Motor neuron (in vitro differentiated cells): ENCODE data around the gene CYP51A1. TPM values are rescaled to one million over a fixed set of nuclear protein-coding genes. Genes with fewer than 3 reads are reported as not detected.
A peak's percentile ranks its signal among the peaks of the same experiment; 100 is the strongest.
"Not testable (repeated sequence)": the region's sequence is repeated elsewhere in the genome, so short reads cannot be mapped to it uniquely, and the experiment has no call there.

Experiments used
- ATAC-seq, 8 experiments: fragments of 200-7000 bp; cut with Tn5 transposase; replicated peaks in 6 of 8; 2 replicates each; pipeline ENCODE4 v1.8.0; 2021; ENCODE audit warnings: mild to moderate bottlenecking in 8 of 8, moderate library complexity in 8 of 8
- H3K27ac ChIP-seq, 2 donors: fragments of 250-450 bp; sonication (Bioruptor Pico); 2 replicates each; pipeline ENCODE4 v1.9.0; 2021; ENCODE audit warnings: antibody characterized with exemption in 2 of 2, mild to moderate bottlenecking in 2 of 2, moderate library complexity in 1 of 2
- H3K4me1 ChIP-seq, 2 donors: fragments of 250-450 bp; sonication (Bioruptor Pico); replicated peaks in 1 of 2; 2 replicates each; pipeline ENCODE4 v1.6.1; 2021; ENCODE audit warnings: antibody characterized with exemption in 2 of 2, mild to moderate bottlenecking in 2 of 2, moderate library complexity in 1 of 2
- H3K4me3 ChIP-seq, 5 donors: fragments of 250-450 bp; sonication (Bioruptor Pico); 2 replicates each; pipeline ENCODE4 v1.9.0; 2021; ENCODE audit warnings: antibody characterized with exemption in 5 of 5, mild to moderate bottlenecking in 5 of 5, moderate library complexity in 4 of 5
- WGBS, 10 experiments: fragments of 450-650 bp; shearing (Covaris generic); methylation state at CpG; one replicate each; pipeline ENCODE4 v1.0.0; 2022; 5-methylcytosine and 5-hydroxymethylcytosine counted together
- in situ Hi-C, 9 experiments: fragments of 400-800 bp; cut with MboI; loops; one replicate each; pipeline ENCODE4 v1.15.0; 2021; ENCODE audit warnings: low sequenced_read_pairs in 9 of 9, low pct_unique_long_range_greater_than_20kb in 2 of 9; ENCODE audit not compliant: unreplicated experiment in 9 of 9
- total RNA-seq, 8 experiments: library from RNA; unstranded; fragments of 300-600 nt; gene quantifications; 2 replicates each; pipeline versions ENCODE4 v1.2.3 to v1.2.4, GENCODE V29; 2022

The CYP51A1 gene
- total RNA-seq, 8 experiments from 2014 or later, result 57.7 to 155 (median 100) TPM

GRCh38 chr7:92142791-92143190, 8.5 kb upstream of the CYP51A1 start:
- H3K4me1 ChIP-seq, in situ Hi-C loops, ATAC-seq, H3K4me3 ChIP-seq, H3K27ac ChIP-seq: not testable (repeated sequence)
- WGBS, 10 experiments, result 78 to 100% (median 95%) methylated on average over 1 to 4 of the region's 9 CpGs; no CpG with 5 or more reads in 6 of the 10 experiments

- no peak for ATAC-seq
- Histone ChIP-seq H3K4me1 (no peaks in the 10 kb centered on the region), H3K27ac (no peak overlapping the region), H3K4me3 (no peak overlapping the region)
- in situ Hi-C loops, result no loop called here
- WGBS, 10 experiments, result 58 to 100% (median 95%) methylated on average over 1 to 6 of the region's 7 CpGs; no CpG with 5 or more reads in 3 of the 10 experiments
Measured at GRCh38 chr7:92141161-92141560, 6.9 kb upstream of the CYP51A1 start.

DNA sequence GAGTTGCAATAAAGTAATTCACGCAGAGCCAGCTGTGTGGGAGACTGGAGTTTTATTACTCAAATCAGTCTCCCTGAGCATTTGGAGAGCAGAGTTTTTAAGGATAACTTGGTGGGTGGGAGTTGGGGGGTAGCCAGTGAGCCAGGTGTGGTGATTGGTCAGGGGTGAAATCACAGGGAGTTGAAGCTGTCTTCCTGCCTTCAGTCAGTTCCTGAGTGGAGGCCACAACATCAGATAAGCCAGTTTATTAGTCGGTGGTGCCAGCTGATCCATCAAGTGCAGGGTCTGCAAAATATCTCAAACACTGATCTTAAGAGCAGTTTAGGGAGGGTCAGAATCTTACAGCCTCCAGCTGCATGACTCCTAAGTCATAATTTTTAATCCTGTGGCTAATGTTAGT, 3.3 kb upstream of the CYP51A1 start:
- no peak for ATAC-seq
- in situ Hi-C loops, result no loop called here
- Histone ChIP-seq H3K4me3 (no peak overlapping the region), H3K27ac (no peak overlapping the region), H3K4me1 (peaks cover 0 to 2% of the 10 kb centered on the region in 2 donors)
- WGBS, 10 experiments, result 29 to 100% (median 58%) methylated on average over 1 to 2 of the region's 2 CpGs; no CpG with 5 or more reads in 2 of the 10 experiments

GRCh38 chr7:92135052-92135889, 994 bp upstream of the CYP51A1 start:
- Histone ChIP-seq H3K4me1 (peaks cover 0 to 14% of the 10 kb centered on the region in 2 donors), H3K27ac (peak overlapping the region; percentile 98 to 100), H3K4me3 (peak overlapping the region; percentile 77 to 97 (median 90))
- in situ Hi-C loops, result no loop called here
- ATAC-seq, result peak in 7 of 8 experiments; percentile 1 to 35 (median 23)
- WGBS, 10 experiments, result 5 to 100% (median 43%) methylated on average over 2 to 16 of the region's 21 CpGs; no CpG with 5 or more reads in 1 of the 10 experiments

- peak overlapping the region; percentile 98 to 100 for H3K27ac ChIP-seq
- peaks cover 0 to 14% of the 10 kb centered on the region in 2 donors for H3K4me1 ChIP-seq
- in situ Hi-C loops, result no loop called here
- peak overlapping the region; percentile 77 to 97 (median 90) for H3K4me3 ChIP-seq
- WGBS, 10 experiments, result 0% methylated on average over 3 to 7 of the region's 42 CpGs; no CpG with 5 or more reads in 6 of the 10 experiments
- ATAC-seq, result peak; percentile 39 to 57 (median 55)
Measured at GRCh38 chr7:92133737-92134270, 473 bp downstream of the CYP51A1 start.

- Histone ChIP-seq H3K4me1 (peaks cover 0 to 14% of the 10 kb centered on the region in 2 donors), H3K27ac (peak overlapping the region; percentile 98 to 100), H3K4me3 (peak overlapping the region; percentile 77 to 97 (median 90))
- ATAC-seq, result peak in 3 of 8 experiments; percentile 5 to 38 (median 15)
- WGBS, 10 experiments, result 3 to 50% (median 19%) methylated on average over 2 to 13 of the region's 15 CpGs; no CpG with 5 or more reads in 1 of the 10 experiments
- in situ Hi-C loops, result no loop called here
Measured at GRCh38 chr7:92133133-92133736, 1.0 kb downstream of the CYP51A1 start.

- peak overlapping the region in 2 of 5 donors; percentile 77 to 90 for H3K4me3 ChIP-seq
- 62 to 90% (median 84%) methylated on average over 3 to 4 of the region's 4 CpGs for WGBS, 10 experiments
- no peak overlapping the region for H3K27ac ChIP-seq
- peaks cover 0 to 14% of the 10 kb centered on the region in 2 donors for H3K4me1 ChIP-seq
- in situ Hi-C loops, result no loop called here
- no peak for ATAC-seq
Measured at GRCh38 chr7:92131764-92132330, 2.4 kb downstream of the CYP51A1 start.

- Histone ChIP-seq H3K27ac (no peak overlapping the region), H3K4me3 (no peak overlapping the region), H3K4me1 (peaks cover 0 to 14% of the 10 kb centered on the region in 2 donors)
- 79 to 98% (median 90%) methylated on average over 1 to 5 of the region's 5 CpGs for WGBS, 10 experiments
- in situ Hi-C loops, result no loop called here
- ATAC-seq, result no peak
Measured at GRCh38 chr7:92131093-92131492, 3.2 kb downstream of the CYP51A1 start.

- Histone ChIP-seq H3K27ac (no peak overlapping the region), H3K4me1 (no peaks in the 10 kb centered on the region), H3K4me3 (no peak overlapping the region)
- peak in 1 of 8 experiments; percentile 73 for ATAC-seq
- in situ Hi-C loops, result no loop called here
Measured at GRCh38 chr7:92121681-92122080, 12.6 kb downstream of the CYP51A1 start.

GRCh38 chr7:92119213-92119759, 15.0 kb downstream of the CYP51A1 start:
- in situ Hi-C loops, result no loop called here
- no peaks in the 10 kb centered on the region for H3K4me1 ChIP-seq
- H3K27ac ChIP-seq, result no peak overlapping the region
- ATAC-seq, result no peak
- H3K4me3 ChIP-seq, result no peak overlapping the region
- 63 to 100% (median 100%) methylated on average over 1 of the region's 1 CpG; no CpG with 5 or more reads in 3 of the 10 experiments for WGBS, 10 experiments

DNA sequence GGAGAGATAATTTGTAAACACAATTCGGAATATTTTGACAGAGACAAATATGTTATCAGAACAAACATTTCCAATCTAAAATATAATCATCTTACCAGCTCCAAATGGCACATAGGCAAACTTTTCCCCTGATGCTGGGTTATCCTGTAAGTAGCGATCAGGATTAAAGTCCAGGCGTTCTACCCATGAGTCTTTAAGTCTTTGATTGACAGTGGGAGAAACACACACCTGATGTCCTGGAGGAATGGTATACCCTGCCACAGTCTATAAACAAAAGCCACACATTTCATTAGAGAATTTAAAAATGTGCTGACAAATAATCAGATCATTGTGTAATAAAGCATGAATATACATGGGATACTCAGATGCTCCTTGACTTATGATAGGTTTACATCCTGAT, 17.3 kb downstream of the CYP51A1 start:
- Histone ChIP-seq H3K4me1 (no peaks in the 10 kb centered on the region), H3K27ac (no peak overlapping the region), H3K4me3 (no peak overlapping the region)
- ATAC-seq, result no peak
- in situ Hi-C loops, result no loop called here
- 71 to 100% (median 91%) methylated on average over 1 to 3 of the region's 3 CpGs for WGBS, 10 experiments

GRCh38 chr7:92115821-92116220, 18.5 kb downstream of the CYP51A1 start:
- no peak for ATAC-seq
- no peak overlapping the region for H3K27ac ChIP-seq
- 71 to 100% (median 99%) methylated on average over 1 to 4 of the region's 5 CpGs; no CpG with 5 or more reads in 2 of the 10 experiments for WGBS, 10 experiments
- no peak overlapping the region for H3K4me3 ChIP-seq
- in situ Hi-C loops, result no loop called here
- H3K4me1 ChIP-seq, result no peaks in the 10 kb centered on the region

- in situ Hi-C loops, result no loop called here
- ATAC-seq, result no peak
- Histone ChIP-seq H3K4me1 (no peaks in the 10 kb centered on the region), H3K4me3 (no peak overlapping the region), H3K27ac (no peak overlapping the region)
- WGBS, 10 experiments, result 71 to 100% (median 97%) methylated on average over 1 to 2 of the region's 2 CpGs; no CpG with 5 or more reads in 2 of the 10 experiments
Measured at GRCh38 chr7:92110857-92111256, 23.4 kb downstream of the CYP51A1 start.
